ENCODE results near the gene PRR3. TPM values are rescaled to one million over a fixed set of nuclear protein-coding genes. Genes with fewer than 3 reads are reported as not detected.
A peak's percentile ranks its signal among the peaks of the same experiment; 100 is the strongest.

Gene PRR3
- total and polyA plus RNA-seq, 9 of the 15 experiments (the other 6 are each of a cell fraction or from before 2014, with no cell fraction given) = 23.5 to 59.6 (median 28.8) TPM

DNA sequence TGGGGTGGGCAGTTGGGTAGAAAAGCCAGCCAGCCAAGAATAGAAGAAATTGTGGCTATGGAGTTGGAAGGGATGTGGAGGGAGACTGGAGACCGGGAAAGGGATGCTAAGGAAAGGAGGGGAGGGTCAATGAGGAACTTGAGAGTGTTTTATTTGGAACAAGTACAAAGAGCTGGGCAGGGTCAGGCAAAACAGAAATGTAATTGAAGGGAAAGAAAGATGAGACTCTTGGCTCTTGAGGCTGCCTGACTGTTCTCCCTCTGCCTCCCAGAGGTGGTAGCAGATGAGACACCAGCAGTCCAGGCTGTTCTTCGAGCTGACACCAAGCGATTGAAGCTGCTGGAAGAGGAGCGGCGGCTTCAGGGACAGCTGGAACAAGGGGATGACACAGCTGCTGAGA lies 26.8 kb downstream of the PRR3 start:
- Histone ChIP-seq H3K9me3 (replicated peaks; ENCODE audit: control insufficient read depth, insufficient read depth, low read depth, low read length) (no peaks in the 10 kb centered on the region), H3K27ac (ENCODE audit: extremely low read depth, low read depth, low read length) (no peak overlapping the region), H3K9me1 (ENCODE audit: control insufficient read depth, insufficient read depth, low read length) (no peaks in the 10 kb centered on the region), H3K4me2 (ENCODE audit: insufficient read depth, low read length) (no peak overlapping the region), H4K20me1 (replicated peaks; ENCODE audit: control insufficient read depth, insufficient read depth, low read length) (no peaks in the 10 kb centered on the region), H3K27me3 (ENCODE audit: control insufficient read depth in 2 of 2, insufficient read depth in 2 of 2, low read length in 2 of 2) (no peaks in the 10 kb centered on the region), H3K36me3 (ENCODE audit: control insufficient read depth, insufficient read depth, low read length) (peaks cover 96% of the 10 kb centered on the region), H3K9ac (ENCODE audit: insufficient read depth in 1 of 2, low read depth in 2 of 2, low read length in 2 of 2) (no peak overlapping the region), H3K4me3 (no peak overlapping the region), H3K4me1 (replicated peaks in 1 of 2; ENCODE audit: control insufficient read depth in 2 of 2, insufficient read depth in 2 of 2, low read length in 2 of 2) (no peaks in the 10 kb centered on the region), H3K79me2 (ENCODE audit: control insufficient read depth, insufficient read depth, low read length) (no peaks in the 10 kb centered on the region), H2AFZ (ENCODE audit: low read depth, low read length) (no peak overlapping the region)
- intact Hi-C loops (cut with micrococcal nuclease) (no loop called here), in situ Hi-C loops (cut with MboI) (no loop called here)
- ATAC-seq (no peak), FAIRE-seq (no peak), DNase-seq (ENCODE audit: extremely low read depth in 1 of 4, low spot score in 3 of 4) (no peak)
- WGBS (ENCODE audit: insufficient coverage, low coverage, missing lambda C conversion rate) = 93% methylated on average over 5 of the region's 5 CpGs
- ChIA-PET CTCF (ENCODE audit: low intra/inter-chr PET ratio) (no interaction called here), POLR2A (interaction anchor here (0.8 to 8.4 kb wide), 8 partner anchors 8 to 30 kb away, joined by 3 to 67 read pairs (median 8); partner anchors contain the start of gene ABCF1)
- no peak for TF ChIP-seq XRCC4 (IDR thresholded peaks at IDR 0.05; ENCODE audit: extremely low read depth, insufficient read depth, insufficient read length)
- TF ChIP-seq POLR2AphosphoS5 (IDR thresholded peaks at IDR 0.05; ENCODE audit: control insufficient read depth, insufficient read depth, low read depth, low read length) = 0 out of 2 replicates have a peak, but pooled peaks have one; percentile 11
- BruUV-seq (replicated peaks) = no TSS peak

DNA sequence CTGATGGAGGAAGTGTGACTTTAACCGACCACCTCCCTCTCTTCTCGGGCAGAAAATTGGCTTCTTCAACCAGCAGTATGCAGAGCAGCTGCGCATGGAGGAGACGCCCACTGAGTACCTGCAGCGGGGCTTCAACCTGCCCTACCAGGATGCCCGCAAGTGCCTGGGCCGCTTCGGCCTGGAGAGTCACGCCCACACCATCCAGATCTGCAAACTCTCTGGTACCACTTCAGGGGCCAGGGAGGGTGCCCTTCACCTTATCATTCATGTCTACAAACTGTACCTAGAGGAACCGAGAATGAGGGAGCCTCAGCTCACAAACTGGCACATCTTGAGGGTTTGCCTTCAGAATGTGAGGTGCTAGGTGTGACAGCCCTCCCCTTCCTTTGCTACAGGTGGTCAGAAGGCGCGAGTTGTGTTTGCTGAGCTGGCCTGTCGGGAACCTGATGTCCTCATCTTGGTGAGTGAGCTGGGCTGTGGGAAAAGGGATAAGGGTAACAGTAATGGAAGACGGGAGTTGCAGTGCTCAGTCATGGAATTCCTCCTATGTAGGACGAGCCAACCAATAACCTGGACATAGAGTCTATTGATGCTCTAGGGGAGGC lies 32.8 kb downstream of the PRR3 start:
- no peaks in the 10 kb centered on the region for H3K9me3 ChIP-seq (replicated peaks; ENCODE audit: control insufficient read depth, insufficient read depth, low read depth, low read length)
- H3K27ac ChIP-seq (ENCODE audit: extremely low read depth, low read depth, low read length) = no peak overlapping the region; the same call in 2 of the 3 replicates
- no peak overlapping the region for H2AFZ ChIP-seq (ENCODE audit: low read depth, low read length)
- no peak for DNase-seq (ENCODE audit: extremely low read depth in 1 of 4, low spot score in 3 of 4)
- POLR2A ChIA-PET = interaction anchor here (0.7 to 3.1 kb wide), 12 partner anchors 9 to 287 kb away, joined by 3 to 52 read pairs (median 8); partner anchors contain the start of genes ABCF1, MRPS18B, PPP1R10 and PRR3
- BruUV-seq (replicated peaks) = no TSS peak
- H3K79me2 ChIP-seq (ENCODE audit: control insufficient read depth, insufficient read depth, low read length) = peaks cover 29% of the 10 kb centered on the region
- H3K9ac ChIP-seq (ENCODE audit: insufficient read depth in 1 of 2, low read depth in 2 of 2, low read length in 2 of 2) = peak overlapping the region in 1 of 2 experiments; percentile 0; a peak in 1 of 4 replicates
- peaks cover 98% of the 10 kb centered on the region for H3K36me3 ChIP-seq (ENCODE audit: control insufficient read depth, insufficient read depth, low read length)
- intact Hi-C loops (cut with micrococcal nuclease) (no loop called here), in situ Hi-C loops (cut with MboI) (no loop called here)
- peaks cover 5% of the 10 kb centered on the region; the same call in 1 of the 2 replicates for H4K20me1 ChIP-seq (replicated peaks; ENCODE audit: control insufficient read depth, insufficient read depth, low read length)
- FAIRE-seq = no peak
- CTCF ChIA-PET (ENCODE audit: low intra/inter-chr PET ratio) = no interaction called here
- 95% methylated on average over 15 of the region's 15 CpGs for WGBS (ENCODE audit: insufficient coverage, low coverage, missing lambda C conversion rate)
- TF ChIP-seq, protein P1, sequence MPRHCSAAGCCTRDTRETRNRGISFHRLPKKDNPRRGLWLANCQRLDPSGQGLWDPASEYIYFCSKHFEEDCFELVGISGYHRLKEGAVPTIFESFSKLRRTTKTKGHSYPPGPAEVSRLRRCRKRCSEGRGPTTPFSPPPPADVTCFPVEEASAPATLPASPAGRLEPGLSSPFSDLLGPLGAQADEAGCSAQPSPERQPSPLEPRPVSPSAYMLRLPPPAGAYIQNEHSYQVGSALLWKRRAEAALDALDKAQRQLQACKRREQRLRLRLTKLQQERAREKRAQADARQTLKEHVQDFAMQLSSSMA (CRISPR knock-in tag; IDR thresholded peaks at IDR 0.05) = no peak
- TF ChIP-seq, protein P2, sequence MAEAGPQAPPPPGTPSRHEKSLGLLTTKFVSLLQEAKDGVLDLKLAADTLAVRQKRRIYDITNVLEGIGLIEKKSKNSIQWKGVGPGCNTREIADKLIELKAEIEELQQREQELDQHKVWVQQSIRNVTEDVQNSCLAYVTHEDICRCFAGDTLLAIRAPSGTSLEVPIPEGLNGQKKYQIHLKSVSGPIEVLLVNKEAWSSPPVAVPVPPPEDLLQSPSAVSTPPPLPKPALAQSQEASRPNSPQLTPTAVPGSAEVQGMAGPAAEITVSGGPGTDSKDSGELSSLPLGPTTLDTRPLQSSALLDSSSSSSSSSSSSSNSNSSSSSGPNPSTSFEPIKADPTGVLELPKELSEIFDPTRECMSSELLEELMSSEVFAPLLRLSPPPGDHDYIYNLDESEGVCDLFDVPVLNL (CRISPR knock-in tag; IDR thresholded peaks at IDR 0.05; ENCODE audit: low read depth) = no peak
- TF ChIP-seq RBFOX2 (IDR thresholded peaks at IDR 0.05; ENCODE audit: low read depth, low read length) = 0 out of 2 replicates have a peak, but pooled peaks have one; percentile 30
- peaks cover 5% of the 10 kb centered on the region for H3K9me1 ChIP-seq (ENCODE audit: control insufficient read depth, insufficient read depth, low read length)
- no peak overlapping the region for H3K4me2 ChIP-seq (ENCODE audit: insufficient read depth, low read length)
- H3K4me1 ChIP-seq (replicated peaks in 1 of 2; ENCODE audit: control insufficient read depth in 2 of 2, insufficient read depth in 2 of 2, low read length in 2 of 2) = peaks cover 3 to 4% of the 10 kb centered on the region in 2 experiments; a peak in 3 of 5 replicates
- ATAC-seq = no peak
- H3K4me3 ChIP-seq = no peak overlapping the region
- H3K27me3 ChIP-seq (ENCODE audit: control insufficient read depth in 2 of 2, insufficient read depth in 2 of 2, low read length in 2 of 2) = no peaks in the 10 kb centered on the region
